Lower leg skin (tissue), 4 donors: ENCODE results near the gene SRP14. TPM values are rescaled to one million over a fixed set of nuclear protein-coding genes. Genes with fewer than 3 reads are reported as not detected.

Experiments
- DNase-seq, 2 donors: peaks; one replicate each; pipeline ENCODE4 v3.0.0-alpha.2; 2019; ENCODE audit warnings: low spot score in 2 of 2
- H3K4me3 ChIP-seq: fragments of 200-600 bp; sonication (generic); 2 replicates; pipeline ENCODE4 v1.5.1; 2017; ENCODE audit warnings: mild to moderate bottlenecking, low read depth; ENCODE audit not compliant: poor library complexity, severe bottlenecking
- CTCF ChIP-seq, 3 donors: fragments of 450-650 bp; IDR thresholded peaks; one replicate each; pipeline ENCODE4 v1.5.1; 2016; ENCODE audit warnings: antibody characterized with exemption in 3 of 3, mild to moderate bottlenecking in 3 of 3, moderate library complexity in 2 of 3
- POLR2A ChIP-seq, 2 donors: fragments of 450-650 bp; IDR thresholded peaks; one replicate each; pipeline ENCODE4 v1.6.1; 2016 to 2017; ENCODE audit warnings: antibody characterized with exemption in 2 of 2, mild to moderate bottlenecking in 1 of 2, moderate library complexity in 1 of 2
- WGBS, 2 donors: methylation state at CpG; one replicate each; pipeline ENCODE4 v1.1.5; 2018; 5-methylcytosine and 5-hydroxymethylcytosine counted together
- intact Hi-C: fragments of 100-400 bp; cut with DNase I; formaldehyde crosslinking; loops from one replicate; pipeline ENCODE4 v1.15.0; 2023; ENCODE audit warnings: low total_unique reads
- total RNA-seq, 4 donors: library from RNA; depleted of rRNA; stranded (reverse); fragments of >200 nt; gene quantifications; one replicate each; pipeline ENCODE4 v1.1.0, GENCODE V29; 2016

SRP14 gene
- total RNA-seq, 4 donors from 2014 or later = 177 to 220 (median 201) TPM

- H3K4me3 ChIP-seq = no peak overlapping the region
- intact Hi-C loops = no loop called here
- WGBS, 2 donors = 30 to 47% methylated on average over 20 to 25 of the region's 32 CpGs
- DNase-seq = peak; percentile 79 to 96
- no peak for TF ChIP-seq POLR2A (IDR thresholded peaks at IDR 0.05)
- TF ChIP-seq CTCF (IDR thresholded peaks at IDR 0.05) = no peak
Measured at GRCh38 chr15:40069178-40070165, 30.5 kb upstream of the SRP14 start.

- intact Hi-C loops = no loop called here
- TF ChIP-seq CTCF (IDR thresholded peaks at IDR 0.05) = no peak
- no peak for TF ChIP-seq POLR2A (IDR thresholded peaks at IDR 0.05)
- 85% methylated on average over 6 of the region's 6 CpGs for WGBS, 2 donors
- no peak overlapping the region for H3K4me3 ChIP-seq
- no peak for DNase-seq
Measured at GRCh38 chr15:40067921-40068624, 29.1 kb upstream of the SRP14 start.

- H3K4me3 ChIP-seq = no peak overlapping the region
- TF ChIP-seq CTCF (IDR thresholded peaks at IDR 0.05) (no peak), POLR2A (IDR thresholded peaks at IDR 0.05) (no peak)
- DNase-seq = no peak
- intact Hi-C loops = no loop called here
- WGBS, 2 donors = 58 to 74% methylated on average over 5 of the region's 5 CpGs
Measured at GRCh38 chr15:40066589-40066988, 27.6 kb upstream of the SRP14 start.

- no peak for DNase-seq
- H3K4me3 ChIP-seq = no peak overlapping the region
- WGBS, 2 donors = 82 to 87% methylated on average over 3 of the region's 3 CpGs
- intact Hi-C loops = no loop called here
- TF ChIP-seq POLR2A (IDR thresholded peaks at IDR 0.05) (no peak), CTCF (IDR thresholded peaks at IDR 0.05) (no peak)
Measured at GRCh38 chr15:40065166-40065565, 26.2 kb upstream of the SRP14 start.

GRCh38 chr15:40064231-40064894, 25.4 kb upstream of the SRP14 start:
- WGBS, 2 donors = 79 to 84% methylated on average over 8 of the region's 8 CpGs
- intact Hi-C loops = no loop called here
- TF ChIP-seq POLR2A (IDR thresholded peaks at IDR 0.05) = no peak
- TF ChIP-seq CTCF (IDR thresholded peaks at IDR 0.05) = no peak
- DNase-seq = no peak
- H3K4me3 ChIP-seq = no peak overlapping the region
